Naive thymus-derived CD8-positive, alpha-beta T cell (primary cell): ENCODE measurements around the gene TLN1. TPM values are rescaled to one million over a fixed set of nuclear protein-coding genes. Genes with fewer than 3 reads are reported as not detected.
A peak's percentile ranks its signal among the peaks of the same experiment; 100 is the strongest.

Experiments
- ATAC-seq, 2 donors: fragments of 150-1000 bp; cut with Tn5 transposase in 1 of 2; sonication (Bioruptor Pico), chemical (Tn5 transposase) in 1 of 2; 1 replicate in 1 of 2; 2 replicates in 1 of 2; pipeline ENCODE4 v1.10.0; 2021; ENCODE audit warnings: mild to moderate bottlenecking in 2 of 2, moderate library complexity in 2 of 2
- POLR2A ChIA-PET: fragments of 350-600 bp; sonication (Branson Sonifier 250); formaldehyde crosslinking; loops from one replicate; lab custom pipeline; 2021; ENCODE audit warnings: antibody characterized with exemption; lab: Charles Lee
- DNase-seq, 10 donors: peaks; one replicate each; pipeline versions ENCODE4 v3.0.0 to v3.0.0-alpha.2; 2020 to 2022
- H3K27ac Mint-ChIP-seq, 10 donors: one replicate each; pipeline ENCODE4 v1.8.0; 2020 to 2022; ENCODE audit warnings: mild to moderate bottlenecking in 10 of 10, mixed read lengths in 10 of 10, moderate library complexity in 4 of 10, inconsistent platforms in 1 of 10
- H3K27me3 Mint-ChIP-seq, 5 donors: one replicate each; pipeline ENCODE4 v1.8.0; 2021 to 2022; ENCODE audit warnings: mixed read lengths in 5 of 5
- H3K36me3 Mint-ChIP-seq, 3 donors: one replicate each; pipeline ENCODE4 v1.8.0; 2020 to 2022; ENCODE audit warnings: mixed read lengths in 3 of 3, mild to moderate bottlenecking in 2 of 3, inconsistent platforms in 1 of 3
- H3K4me1 Mint-ChIP-seq, 4 donors: one replicate each; pipeline ENCODE4 v1.8.0; 2021 to 2022; ENCODE audit warnings: mixed read lengths in 4 of 4
- H3K4me3 Mint-ChIP-seq, 10 donors: one replicate each; pipeline ENCODE4 v1.8.0; 2020 to 2022; ENCODE audit warnings: mild to moderate bottlenecking in 10 of 10, mixed read lengths in 10 of 10, moderate library complexity in 6 of 10, inconsistent platforms in 1 of 10
- H3K9me3 Mint-ChIP-seq, 9 donors: one replicate each; pipeline ENCODE4 v1.8.0; 2020 to 2022; ENCODE audit warnings: mixed read lengths in 9 of 9, mild to moderate bottlenecking in 3 of 9, inconsistent platforms in 1 of 9, moderate library complexity in 1 of 9
- polyA plus RNA-seq, 3 donors: library from polyadenylated mRNA; unstranded; fragments of 300-500 nt; fragmentation: Illumina TruSeq; gene quantifications; one replicate each; pipeline ENCODE4 v1.2.3, GENCODE V29; 2021
- total RNA-seq, 8 experiments: library from RNA in 2 of 8; stranded (reverse) in 2 of 8; gene quantifications; one replicate each; pipeline ENCODE4 v1.2.3 and lab custom pipeline; 2021 to 2026

Gene TLN1
- total and polyA plus RNA-seq, 5 experiments from 2014 or later = 32.9 to 233 (median 88.9) TPM

DNA sequence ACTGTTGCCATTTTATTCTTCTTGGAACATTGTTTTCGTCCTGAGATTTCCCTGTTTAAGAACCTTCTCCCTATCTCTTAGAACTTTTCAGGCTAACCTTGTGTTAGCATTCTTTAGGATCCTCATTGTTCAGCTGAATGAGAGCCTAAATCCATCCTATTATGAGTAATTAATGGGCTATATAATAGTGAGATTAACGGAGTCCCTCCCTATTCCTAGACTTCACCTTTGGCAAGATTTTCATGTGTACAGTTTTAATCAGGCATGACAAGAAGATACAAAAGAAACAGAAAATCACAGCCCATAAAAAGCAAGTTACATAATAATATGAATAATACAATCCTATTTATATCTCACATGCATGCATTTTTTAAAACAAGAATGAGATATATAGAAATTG is 31.2 kb upstream of the TLN1 start:
- Mint-ChIP-seq H3K4me3 (no peak overlapping the region), H3K27me3 (no peaks in the 10 kb centered on the region), H3K27ac (peak overlapping the region in 1 of 10 donors; percentile 36), H3K36me3 (peaks cover 0 to 17% (median 0%) of the 10 kb centered on the region in 3 donors), H3K9me3 (no peaks in the 10 kb centered on the region), H3K4me1 (peaks cover 9 to 48% (median 31%) of the 10 kb centered on the region in 4 donors)
- POLR2A ChIA-PET = interaction anchor here (0.8 kb wide), 1 partner anchor 13 kb away, joined by 3 read pairs; no protein-coding TSS in a partner anchor
- ATAC-seq (no peak), DNase-seq (no peak)

DNA sequence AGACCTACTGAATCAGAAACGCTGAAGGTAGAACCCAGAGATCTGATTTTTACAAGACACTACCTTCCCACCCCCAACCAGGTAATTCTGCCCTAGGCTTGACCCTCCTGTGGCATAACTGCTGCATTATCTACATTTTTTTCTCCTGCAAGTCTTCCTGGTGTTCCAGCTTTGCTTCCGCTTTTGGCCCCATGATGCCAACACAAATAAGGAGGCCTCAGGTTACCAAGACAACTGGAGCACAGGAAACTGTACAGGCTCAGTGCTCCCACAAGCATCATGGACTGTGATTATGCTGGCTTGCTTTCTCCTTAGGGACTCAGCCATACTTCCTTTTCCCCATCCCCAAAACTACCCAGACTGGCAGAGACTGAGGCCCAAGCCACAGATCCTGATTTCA is 28.7 kb upstream of the TLN1 start:
- POLR2A ChIA-PET = interaction anchor here (0.9 to 1.0 kb wide), 2 partner anchors 8 to 111 kb away, joined by 3 read pairs; no protein-coding TSS in a partner anchor
- peaks cover 22 to 60% (median 49%) of the 10 kb centered on the region in 4 donors for H3K4me1 Mint-ChIP-seq
- peaks cover 0 to 13% (median 0%) of the 10 kb centered on the region in 3 donors for H3K36me3 Mint-ChIP-seq
- no peaks in the 10 kb centered on the region for H3K9me3 Mint-ChIP-seq
- no peaks in the 10 kb centered on the region for H3K27me3 Mint-ChIP-seq
- peak overlapping the region in 2 of 10 donors; percentile 13 to 16 for H3K27ac Mint-ChIP-seq
- DNase-seq (no peak), ATAC-seq (no peak)
- H3K4me3 Mint-ChIP-seq = no peak overlapping the region

DNA sequence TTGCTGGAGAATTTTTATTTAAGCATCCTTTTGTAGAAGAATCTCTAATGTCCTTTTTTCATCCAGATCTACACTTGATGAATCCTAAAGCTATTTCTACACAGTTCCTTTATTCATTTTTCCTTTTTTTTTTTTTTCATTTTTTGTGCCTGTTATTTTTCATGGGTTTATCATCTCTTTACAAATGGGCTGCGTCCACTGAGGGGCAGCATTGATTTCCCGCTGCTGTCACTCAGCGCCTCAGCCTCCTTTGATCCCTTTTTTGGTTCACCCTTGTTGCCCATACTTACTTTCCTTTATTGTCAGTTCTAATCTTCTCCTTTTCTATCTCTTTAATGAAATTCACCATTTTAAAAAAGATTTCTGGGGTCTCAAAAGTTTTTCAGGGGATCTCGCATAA is 27.8 kb upstream of the TLN1 start:
- H3K4me1 Mint-ChIP-seq = peaks cover 22 to 68% (median 50%) of the 10 kb centered on the region in 4 donors
- no peak for ATAC-seq
- peak overlapping the region in 5 of 10 donors; percentile 20 to 60 (median 43) for H3K27ac Mint-ChIP-seq
- peaks cover 0 to 13% (median 0%) of the 10 kb centered on the region in 3 donors for H3K36me3 Mint-ChIP-seq
- POLR2A ChIA-PET = no interaction called here
- no peaks in the 10 kb centered on the region for H3K9me3 Mint-ChIP-seq
- no peaks in the 10 kb centered on the region for H3K27me3 Mint-ChIP-seq
- H3K4me3 Mint-ChIP-seq = peak overlapping the region in 5 of 10 donors; percentile 32 to 62 (median 43)
- DNase-seq = no peak

DNA sequence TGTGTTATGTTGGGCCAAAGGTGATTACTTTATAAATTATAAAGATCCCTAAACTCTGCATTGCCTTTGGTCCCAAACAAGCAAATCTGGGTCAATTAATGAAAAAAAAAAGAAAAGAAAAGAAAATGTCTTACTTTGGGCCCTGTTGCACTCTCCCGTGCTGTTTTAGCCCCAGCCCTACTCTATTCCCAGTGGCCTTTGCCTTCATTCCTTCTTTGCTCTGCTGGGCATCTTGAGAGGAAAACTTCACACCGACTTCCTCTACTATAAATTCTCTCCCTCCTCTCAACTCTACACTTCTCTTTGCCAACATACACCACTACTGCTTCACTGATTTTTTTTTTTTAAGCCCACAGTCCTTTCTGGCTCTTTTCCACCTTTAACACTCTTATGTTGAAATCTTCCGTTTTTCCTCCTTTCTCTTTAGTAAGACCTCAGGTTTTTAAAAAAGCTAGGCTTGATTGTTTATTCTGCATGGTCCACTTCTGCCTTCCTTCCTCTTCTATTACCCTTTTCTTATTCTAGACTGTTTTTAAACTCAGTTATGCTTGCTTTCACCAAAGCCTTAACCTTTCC is 26.6 kb upstream of the TLN1 start:
- DNase-seq (no peak), ATAC-seq (no peak)
- Mint-ChIP-seq H3K9me3 (no peaks in the 10 kb centered on the region), H3K36me3 (peaks cover 0 to 17% (median 4%) of the 10 kb centered on the region in 3 donors), H3K4me3 (peak overlapping the region; percentile 47 to 97 (median 68)), H3K27me3 (no peaks in the 10 kb centered on the region), H3K4me1 (peaks cover 23 to 69% (median 49%) of the 10 kb centered on the region in 4 donors), H3K27ac (peak overlapping the region in 9 of 10 donors; percentile 61 to 96 (median 79))
- POLR2A ChIA-PET = interaction anchor here (0.7 to 4.2 kb wide), 3 partner anchors 9 to 27 kb away, joined by 6 to 32 read pairs (median 7); partner anchors contain the start of genes CREB3, RGP1 and TLN1

DNA sequence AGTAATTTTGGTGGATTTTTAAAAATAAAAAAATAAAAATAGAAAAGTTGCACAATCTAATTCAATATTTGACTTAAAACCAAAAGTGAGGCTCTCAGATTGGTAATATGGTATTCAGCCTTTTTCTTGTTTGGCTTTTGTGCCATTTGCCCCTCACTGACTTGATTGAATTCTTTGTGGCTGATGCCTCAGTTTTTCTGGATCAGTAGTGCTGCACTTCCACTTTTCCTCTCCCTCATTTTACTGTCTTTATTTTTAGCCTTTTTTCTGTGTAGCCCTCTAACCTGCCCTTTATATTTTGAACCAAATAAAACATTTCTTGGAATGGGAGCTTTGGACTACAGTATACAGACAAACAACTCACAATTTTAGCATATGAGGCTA is 25.9 kb upstream of the TLN1 start:
- peaks cover 0 to 21% (median 4%) of the 10 kb centered on the region in 3 donors for H3K36me3 Mint-ChIP-seq
- ATAC-seq (no peak), DNase-seq (no peak)
- peak overlapping the region; percentile 87 to 99 (median 96) for H3K4me3 Mint-ChIP-seq
- peaks cover 25 to 65% (median 47%) of the 10 kb centered on the region in 4 donors for H3K4me1 Mint-ChIP-seq
- POLR2A ChIA-PET = interaction anchor here (1.3 to 4.2 kb wide), 2 partner anchors 8 to 26 kb away, joined by 6 to 32 read pairs; partner anchors contain the start of genes CREB3 and TLN1
- no peaks in the 10 kb centered on the region for H3K9me3 Mint-ChIP-seq
- no peaks in the 10 kb centered on the region for H3K27me3 Mint-ChIP-seq
- H3K27ac Mint-ChIP-seq = peak overlapping the region in 9 of 10 donors; percentile 61 to 97 (median 92)

DNA sequence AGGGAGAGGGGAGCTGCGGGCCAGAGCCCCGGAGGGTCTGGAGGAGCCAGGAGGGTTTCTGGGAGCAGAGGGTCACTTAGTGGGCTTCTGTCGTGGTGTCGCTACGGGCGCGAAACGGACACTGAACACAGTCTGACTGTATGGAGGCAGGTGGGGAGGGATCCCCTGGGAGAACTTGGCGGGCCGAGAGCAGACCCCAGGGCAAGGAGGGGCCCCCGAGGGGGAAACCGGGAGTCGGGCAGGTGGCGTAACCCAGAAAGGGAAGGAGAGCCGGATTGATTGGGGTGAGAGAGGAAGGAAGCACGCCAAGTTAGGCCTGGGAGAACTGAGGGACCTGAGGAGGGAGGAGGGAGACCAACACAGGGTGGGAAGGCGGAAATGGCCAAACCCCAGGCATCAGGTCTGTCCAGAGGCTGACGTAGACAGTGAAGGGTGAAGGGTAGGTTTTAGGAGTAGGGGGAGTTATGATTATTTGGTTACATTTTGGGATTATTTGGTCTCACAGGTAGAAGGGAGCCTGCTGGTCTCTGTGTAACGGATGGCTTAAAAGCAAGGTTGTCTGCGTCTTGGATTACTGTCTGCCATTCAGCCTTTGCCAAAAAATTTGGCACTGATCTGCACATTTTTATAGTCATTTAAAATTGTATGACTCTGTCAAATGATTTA is 25.4 kb upstream of the TLN1 start:
- Mint-ChIP-seq H3K27ac (peak overlapping the region; percentile 87 to 98 (median 94)), H3K4me3 (peak overlapping the region; percentile 87 to 99 (median 96)), H3K36me3 (peaks cover 0 to 26% (median 6%) of the 10 kb centered on the region in 3 donors), H3K4me1 (peaks cover 25 to 60% (median 46%) of the 10 kb centered on the region in 4 donors), H3K9me3 (no peaks in the 10 kb centered on the region), H3K27me3 (no peaks in the 10 kb centered on the region)
- peak in 4 of 10 donors; percentile 3 to 22 (median 14) for DNase-seq
- POLR2A ChIA-PET = interaction anchor here (0.5 to 4.2 kb wide), 14 partner anchors 8 to 205 kb away, joined by 3 to 32 read pairs (median 4); partner anchors contain the start of genes CREB3, GBA2, RGP1 and SIT1
- ATAC-seq = peak; percentile 17 to 18

DNA sequence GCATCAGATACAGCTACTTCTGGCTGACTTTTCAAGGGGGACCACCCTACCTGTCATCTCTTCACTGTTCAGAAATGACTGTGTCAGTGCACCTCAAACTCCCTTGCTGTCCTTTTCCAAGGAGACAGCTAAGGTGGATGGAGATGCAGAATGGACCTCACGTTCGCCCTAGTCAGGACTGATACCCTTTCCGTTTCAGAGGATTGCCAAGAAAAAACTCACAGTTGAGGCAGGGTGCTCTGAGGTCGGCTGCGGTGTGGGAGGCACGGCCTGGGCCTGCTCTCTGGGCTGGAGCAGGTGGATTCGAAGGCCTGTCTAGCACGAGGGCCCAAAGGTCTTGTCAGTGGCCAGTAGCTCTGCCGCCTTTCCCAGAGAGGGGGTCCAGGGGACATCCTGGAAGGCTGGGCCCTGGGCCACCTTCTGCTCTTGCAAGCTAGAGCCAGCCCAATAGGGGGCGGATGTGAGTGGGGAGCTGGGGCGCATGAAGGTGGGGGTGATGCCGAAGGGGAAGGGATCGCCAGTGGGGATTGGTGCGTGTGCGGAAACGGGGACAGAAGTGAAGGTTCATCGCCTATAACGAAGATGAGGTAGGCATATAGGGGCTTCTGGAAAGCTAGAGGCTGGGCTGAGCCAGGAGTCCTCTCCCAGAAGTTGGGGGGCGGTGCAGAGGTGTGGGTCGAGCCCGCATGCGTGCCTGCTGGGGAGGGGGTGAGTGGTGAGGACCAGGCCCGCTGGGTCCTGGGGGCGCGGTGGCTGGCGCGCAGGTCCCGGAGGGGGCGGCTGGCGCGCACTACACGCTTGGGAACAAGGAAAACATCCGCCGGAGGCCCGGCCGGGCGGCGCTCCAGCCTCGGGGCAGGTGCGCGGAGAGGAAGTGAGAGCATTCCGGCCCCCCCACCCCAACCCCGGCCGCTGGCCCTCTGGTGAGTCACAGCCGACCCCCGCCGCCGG is 24.6 kb upstream of the TLN1 start:
- Mint-ChIP-seq H3K9me3 (no peaks in the 10 kb centered on the region), H3K27ac (peak overlapping the region; percentile 91 to 99 (median 96)), H3K4me1 (peaks cover 22 to 56% (median 46%) of the 10 kb centered on the region in 4 donors), H3K36me3 (peaks cover 0 to 35% (median 10%) of the 10 kb centered on the region in 3 donors), H3K4me3 (peak overlapping the region; percentile 87 to 99 (median 96)), H3K27me3 (no peaks in the 10 kb centered on the region)
- DNase-seq (peak; percentile 63 to 88 (median 74)), ATAC-seq (peak; percentile 85 to 94)
- POLR2A ChIA-PET = interaction anchor here (0.5 to 4.2 kb wide), 18 partner anchors 8 to 204 kb away, joined by 3 to 32 read pairs (median 3); partner anchors contain the start of genes CREB3, GBA2, HINT2 and RGP1

DNA sequence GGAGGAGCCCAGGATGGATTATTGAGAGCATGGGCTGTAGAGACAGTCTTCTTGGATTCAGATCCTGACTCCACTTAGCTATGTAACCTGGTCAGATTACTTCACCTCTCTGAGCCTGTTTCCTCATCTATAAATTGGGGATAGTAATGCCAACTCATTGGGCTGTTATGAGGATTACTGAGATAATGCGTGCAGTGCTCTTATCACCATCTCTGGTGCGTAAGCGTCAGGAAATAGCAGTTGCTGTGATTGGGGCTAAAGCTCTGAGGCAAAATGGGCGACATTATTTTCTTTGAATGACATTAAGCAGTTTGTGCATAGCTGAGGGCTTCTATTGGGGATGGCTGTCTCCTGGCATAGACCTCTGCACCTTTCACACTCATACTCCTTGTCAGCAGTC is 23.1 kb upstream of the TLN1 start:
- DNase-seq (no peak), ATAC-seq (no peak)
- Mint-ChIP-seq H3K4me3 (peak overlapping the region in 4 of 10 donors; percentile 11 to 95 (median 49)), H3K36me3 (peaks cover 0 to 36% (median 10%) of the 10 kb centered on the region in 3 donors), H3K9me3 (no peaks in the 10 kb centered on the region), H3K27ac (peak overlapping the region in 8 of 10 donors; percentile 13 to 99 (median 73)), H3K4me1 (peaks cover 23 to 59% (median 50%) of the 10 kb centered on the region in 4 donors), H3K27me3 (no peaks in the 10 kb centered on the region)
- POLR2A ChIA-PET = interaction anchor here (1.5 to 4.2 kb wide), 2 partner anchors 16 to 23 kb away, joined by 5 to 32 read pairs; partner anchors contain the start of genes CREB3 and TLN1

DNA sequence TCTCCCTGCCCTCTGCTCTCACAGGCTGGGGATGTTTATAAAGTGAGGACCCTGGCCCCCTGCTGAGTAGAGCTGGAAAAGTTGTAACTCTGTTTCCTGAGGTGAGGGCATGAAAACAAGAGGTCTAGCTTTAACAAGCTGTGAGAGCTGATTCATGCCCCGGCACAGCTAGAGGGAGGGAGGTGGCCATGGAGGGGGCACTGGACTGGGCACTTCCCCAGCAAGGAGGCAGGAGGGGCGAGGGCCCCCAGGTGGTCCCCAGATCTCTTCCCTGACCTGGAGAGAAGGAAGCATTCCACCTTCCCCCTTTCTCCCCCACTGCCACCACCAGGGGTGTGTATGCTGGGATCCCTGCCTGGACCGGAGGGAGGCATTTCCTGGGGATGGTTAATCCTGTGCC is 22.3 kb upstream of the TLN1 start, which contains the start of gene MSMP:
Gene MSMP (minus strand): TSS at position 13 of the 400 bp plus-strand sequence. CDS start 147 bp downstream, outside the sequence.
- POLR2A ChIA-PET = interaction anchor here (3.2 to 4.2 kb wide), 2 partner anchors 23 kb away, joined by 14 to 32 read pairs; partner anchors contain the start of genes CREB3 and TLN1
- Mint-ChIP-seq H3K4me1 (peaks cover 29 to 59% (median 50%) of the 10 kb centered on the region in 4 donors), H3K4me3 (peak within 1 kb of the TSS in 4 of 10 donors; percentile 20 to 95 (median 54))

DNA sequence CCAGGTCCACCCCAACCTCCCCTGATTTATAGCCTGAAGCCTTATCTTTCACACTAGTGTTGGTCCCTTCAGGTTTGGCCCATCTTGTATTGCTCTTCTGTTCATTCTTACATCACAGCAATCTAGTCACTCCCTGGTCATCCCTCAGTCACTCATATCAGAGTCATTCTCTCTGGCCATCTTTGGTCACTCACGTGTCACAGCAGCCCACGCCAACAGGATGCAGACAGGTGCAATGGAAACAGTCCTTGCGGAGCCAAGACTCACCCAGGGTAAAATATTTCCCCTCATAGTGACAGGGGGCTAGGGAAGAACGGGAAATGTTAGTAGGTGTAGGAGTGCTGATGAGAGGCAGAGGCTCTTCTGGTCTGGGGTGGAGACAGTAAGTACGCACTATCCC is 21.5 kb upstream of the TLN1 start:
- Mint-ChIP-seq H3K4me1 (peaks cover 24 to 54% (median 44%) of the 10 kb centered on the region in 4 donors), H3K9me3 (no peaks in the 10 kb centered on the region), H3K4me3 (peak overlapping the region in 1 of 10 donors; percentile 14), H3K36me3 (peaks cover 0 to 32% (median 10%) of the 10 kb centered on the region in 3 donors), H3K27ac (peak overlapping the region in 3 of 10 donors; percentile 4 to 77 (median 8)), H3K27me3 (no peaks in the 10 kb centered on the region)
- DNase-seq (no peak), ATAC-seq (no peak)
- POLR2A ChIA-PET = interaction anchor here (1.3 to 3.2 kb wide), 2 partner anchors 19 to 22 kb away, joined by 3 to 14 read pairs; partner anchors contain the start of genes CREB3 and TLN1

More for the DNA sequence above, 22.3 kb upstream of the TLN1 start, which contains the start of gene MSMP:
- ATAC-seq (no peak), DNase-seq (no peak)
- Mint-ChIP-seq H3K9me3 (no peaks in the 10 kb centered on the region), H3K36me3 (peaks cover 0 to 32% (median 10%) of the 10 kb centered on the region in 3 donors), H3K27me3 (no peaks in the 10 kb centered on the region), H3K27ac (peak within 1 kb of the TSS in 7 of 10 donors; percentile 4 to 99 (median 60))

DNA sequence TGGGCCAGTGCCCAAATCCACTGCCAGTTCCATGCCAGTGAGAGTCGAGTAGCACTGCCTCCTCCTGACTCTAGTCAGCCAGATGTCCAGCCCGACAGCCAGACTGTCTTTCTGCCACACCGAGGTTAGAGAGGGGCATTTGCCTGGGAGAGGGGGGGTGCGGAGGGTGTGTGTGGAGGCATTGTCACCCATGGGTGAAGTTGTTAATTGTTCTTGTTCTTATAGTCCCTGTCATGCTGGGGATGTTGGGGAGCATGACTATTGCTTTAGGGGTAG is 18.2 kb upstream of the TLN1 start:
- Mint-ChIP-seq H3K4me1 (peaks cover 31 to 56% (median 48%) of the 10 kb centered on the region in 4 donors), H3K27ac (peak overlapping the region; percentile 90 to 97 (median 96)), H3K4me3 (peak overlapping the region; percentile 90 to 99 (median 96)), H3K27me3 (no peaks in the 10 kb centered on the region), H3K9me3 (no peaks in the 10 kb centered on the region), H3K36me3 (peaks cover 0 to 36% (median 10%) of the 10 kb centered on the region in 3 donors)
- DNase-seq (no peak), ATAC-seq (no peak)
- POLR2A ChIA-PET = interaction anchor here (0.9 to 4.8 kb wide), 11 partner anchors 8 to 151 kb away, joined by 3 to 68 read pairs (median 6); partner anchors contain the start of genes CCDC107, CREB3, FAM221B and RMRP
